HepG2 (cell line): ENCODE data around the gene ZNF440. TPM values are rescaled to one million over a fixed set of nuclear protein-coding genes. Genes with fewer than 3 reads are reported as not detected.
"Not testable (repeated sequence)": the region's sequence is repeated elsewhere in the genome, so short reads cannot be mapped to it uniquely, and the experiment has no call there.

Source experiments
- ATAC-seq: fragments of 200-7000 bp; cut with Tn5 transposase; 3 replicates; pipeline ENCODE4 v1.9.1; 2020; ENCODE audit warnings: mild to moderate bottlenecking, moderate library complexity
- BruUV-seq: library from RNA; stranded (reverse); fragments of 400-500 nt; replicated peaks from 2 replicates; lab custom pipeline; 2021; lab: Mats Ljungman, UMichigan
- CTCF ChIA-PET: fragments of 300-600 bp; formaldehyde crosslinking; extraction: SDS; loops from one replicate; lab custom pipeline; 2021; ENCODE audit warnings: low total read pairs, inconsistent platforms, low intra/inter-chr PET ratio; lab: Yijun Ruan, JAX
- POLR2A ChIA-PET: fragments of 350-600 bp; sonication (Branson Sonifier 250); formaldehyde crosslinking; loops from one replicate; lab custom pipeline; 2020; ENCODE audit warnings: antibody characterized with exemption, inconsistent platforms; lab: Yijun Ruan, JAX
- DNase-seq: peaks from one replicate; pipeline ENCODE4 v3.0.0-alpha.2; 2015; ENCODE audit warnings: low spot score
- FAIRE-seq: peaks from 3 replicates; lab custom pipeline; 2011; peaks lifted over from hg19 to GRCh38; lab: Jason Lieb, UNC
- H2AFZ ChIP-seq: one replicate; pipeline ENCODE4 v1.6.1; 2011; ENCODE audit warnings: low read length, inconsistent platforms
- H3K27ac ChIP-seq: fragments of 300-600 bp; 3 replicates; pipeline ENCODE4 v1.8.0; 2011; ENCODE audit warnings: mixed run types, mild to moderate bottlenecking, mixed read lengths, low read length, inconsistent platforms; ENCODE audit not compliant: insufficient read depth; ENCODE audit errors: extremely low read length
- H3K27me3 ChIP-seq, 2 experiments: fragments of 200-600 bp in 1 of 2; 2 replicates in 1 of 2; 3 replicates in 1 of 2; pipeline versions ENCODE4 v1.6.0 to v1.8.0; 2011; ENCODE audit warnings: low read length in 2 of 2, mild to moderate bottlenecking in 2 of 2, moderate library complexity in 2 of 2, inconsistent platforms in 1 of 2; ENCODE audit not compliant: insufficient read depth in 2 of 2, control insufficient read depth in 1 of 2
- H3K36me3 ChIP-seq, 2 experiments: fragments of 200-600 bp in 1 of 2; replicated peaks in 1 of 2; 2 replicates in 1 of 2; 3 replicates in 1 of 2; pipeline versions ENCODE4 v1.5.1 to v1.8.0; 2011; ENCODE audit warnings: low read length in 2 of 2, inconsistent platforms in 1 of 2; ENCODE audit not compliant: insufficient read depth in 2 of 2, control insufficient read depth in 1 of 2
- H3K4me1 ChIP-seq: 2 replicates; pipeline ENCODE4 v1.5.1; 2012; ENCODE audit warnings: low read length, inconsistent platforms; ENCODE audit not compliant: insufficient read depth
- H3K4me2 ChIP-seq: 2 replicates; pipeline ENCODE4 v1.6.0; 2011; ENCODE audit warnings: low read depth, low read length, inconsistent platforms
- H3K4me3 ChIP-seq, 3 experiments: fragments of 200-600 bp in 1 of 3; sonication (generic), shearing (Covaris generic) in 1 of 3; replicated peaks in 1 of 3; 2 replicates each; pipeline ENCODE4 v1.5.1; 2011 to 2016; ENCODE audit warnings: low read length in 3 of 3, inconsistent platforms in 2 of 3, low read depth in 2 of 3, mild to moderate bottlenecking in 2 of 3, control low read depth in 1 of 3, mixed read lengths in 1 of 3; ENCODE audit not compliant: insufficient read depth in 1 of 3
- H3K79me2 ChIP-seq: one replicate; pipeline ENCODE4 v1.6.1; 2011; ENCODE audit warnings: low read length, inconsistent platforms; ENCODE audit not compliant: insufficient read depth
- H3K9ac ChIP-seq: 2 replicates; pipeline ENCODE4 v1.6.0; 2011; ENCODE audit warnings: mild to moderate bottlenecking, low read depth, low read length, inconsistent platforms; ENCODE audit not compliant: insufficient read depth
- H3K9me3 ChIP-seq: 2 replicates; pipeline ENCODE4 v1.5.1; 2012; ENCODE audit warnings: mild to moderate bottlenecking, low read length
- H4K20me1 ChIP-seq: 2 replicates; pipeline ENCODE4 v1.6.0; 2011; ENCODE audit warnings: inconsistent platforms, mild to moderate bottlenecking, low read length, moderate library complexity; ENCODE audit not compliant: insufficient read depth
- ERF ChIP-seq: IDR thresholded peaks from 2 replicates; pipeline ENCODE4 v1.6.1; 2018; ENCODE audit warnings: missing biosample characterization, missing genetic modification reagents
- GATAD2A ChIP-seq: IDR thresholded peaks from 2 replicates; pipeline ENCODE4 v1.6.1; 2016
- KAT7 ChIP-seq: IDR thresholded peaks from 2 replicates; pipeline ENCODE4 v1.6.1; 2018; ENCODE audit warnings: borderline replicate concordance, missing compliant biosample characterization
- KDM2A ChIP-seq: sonication (generic); formaldehyde crosslinking; IDR thresholded peaks from 2 replicates; pipeline ENCODE4 v1.4.0; 2020; ENCODE audit warnings: low read depth, missing genetic modification reagents, borderline replicate concordance
- RAD21 ChIP-seq: fragments of 450-650 bp; formaldehyde crosslinking; IDR thresholded peaks from 2 replicates; pipeline ENCODE4 v1.5.0; 2020; ENCODE audit warnings: mild to moderate bottlenecking
- SALL1 ChIP-seq: sonication (generic); formaldehyde crosslinking; IDR thresholded peaks from 2 replicates; pipeline ENCODE4 v1.8.0; 2022; ENCODE audit warnings: mild to moderate bottlenecking, missing genetic modification reagents
- STAG1 ChIP-seq: sonication (generic); formaldehyde crosslinking; IDR thresholded peaks from 2 replicates; pipeline ENCODE4 v1.4.0; 2020; ENCODE audit warnings: missing genetic modification reagents
- ZBTB38 ChIP-seq: sonication (generic); formaldehyde crosslinking; IDR thresholded peaks from 2 replicates; pipeline ENCODE4 v1.5.1; 2020; ENCODE audit warnings: mild to moderate bottlenecking, missing genetic modification reagents
- WGBS: methylation state at CpG from one replicate; pipeline ENCODE4 v1.1.6; 2017; ENCODE audit warnings: low lambda C conversion rate; 5-methylcytosine and 5-hydroxymethylcytosine counted together
- in situ Hi-C: cut with HindIII; loops from 2 replicates; pipeline ENCODE4 v1.10.0; 2017; ENCODE audit warnings: low pct_unique_long_range_greater_than_20kb; ENCODE audit not compliant: extremely low pct_ligation_motif_present
- intact Hi-C: fragments of 100-400 bp; cut with micrococcal nuclease; formaldehyde crosslinking; loops from one replicate; pipeline ENCODE4 v1.10.0; 2022; ENCODE audit not compliant: unreplicated experiment
- polyA plus RNA-seq, 8 experiments: library from polyadenylated mRNA; depleted of rRNA in 3 of 8; stranded (reverse) in 7 of 8; unstranded in 1 of 8; fragments of >200 nt; fragmentation: Illumina TruSeq in 4 of 8; extraction: Trizol in 4 of 8; gene quantifications; 2 replicates each; pipeline versions ENCODE4 v1.2.1 to v1.2.3, GENCODE V29; 2011 to 2016; ENCODE audit warnings: low read depth in 4 of 8, missing spikeins in 1 of 8, mixed read lengths in 1 of 8; ENCODE audit not compliant: insufficient read depth in 1 of 8
- total RNA-seq, 5 experiments: library from RNA; depleted of rRNA; stranded (reverse); fragments of >200 nt; fragmentation: Illumina TruSeq; extraction: Trizol; gene quantifications; 2 replicates each; pipeline ENCODE4 v1.2.3, GENCODE V29; 2016; ENCODE audit warnings: low read depth in 1 of 5
- TF ChIP-seq, protein P1 (sequence below): sonication (generic); formaldehyde crosslinking; IDR thresholded peaks from 2 replicates; pipeline ENCODE4 v1.5.0; 2020; ENCODE audit warnings: mild to moderate bottlenecking, missing genetic modification reagents, moderate library complexity
- TF ChIP-seq, protein P2 (sequence below): sonication (generic); formaldehyde crosslinking; IDR thresholded peaks from 2 replicates; pipeline ENCODE4 v1.4.0; 2020; ENCODE audit warnings: missing genetic modification reagents
- TF ChIP-seq, protein P3 (sequence below): sonication (generic); formaldehyde crosslinking; IDR thresholded peaks from 2 replicates; pipeline ENCODE4 v1.5.1; 2020; ENCODE audit warnings: mild to moderate bottlenecking, missing genetic modification reagents, moderate library complexity
- TF ChIP-seq, protein P4 (sequence below): sonication (generic); formaldehyde crosslinking; IDR thresholded peaks from 2 replicates; pipeline ENCODE4 v1.8.0; 2022; ENCODE audit warnings: mild to moderate bottlenecking, missing genetic modification reagents; ENCODE audit not compliant: insufficient replicate concordance

Gene ZNF440
- total and polyA plus RNA-seq, 2 of the 13 experiments (the other 11 are each of a cell fraction or from before 2014, with no cell fraction given): 2.7 to 12.4 TPM

DNA sequence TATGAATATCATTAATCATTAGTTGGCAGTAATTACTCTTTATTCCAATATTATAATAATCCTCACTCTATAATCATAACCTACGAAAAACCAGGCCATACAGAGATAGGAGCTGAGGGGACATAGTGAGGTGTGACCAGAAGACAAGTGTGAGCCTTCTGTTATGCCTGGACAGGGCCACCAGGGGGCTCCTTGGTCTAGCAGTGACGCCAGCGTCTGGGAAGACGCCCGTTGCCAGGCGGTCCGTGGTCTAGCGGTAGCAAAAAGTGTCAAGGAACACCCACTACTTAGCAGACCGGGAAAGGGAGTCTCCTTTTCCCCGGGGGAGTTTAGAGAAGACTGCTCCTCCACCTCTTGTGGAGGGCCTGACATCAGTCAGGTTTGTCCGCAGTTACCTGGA, 42.6 kb upstream of the ZNF440 start:
- BruUV-seq, ATAC-seq: not testable (repeated sequence)
- TF ChIP-seq, protein P1, sequence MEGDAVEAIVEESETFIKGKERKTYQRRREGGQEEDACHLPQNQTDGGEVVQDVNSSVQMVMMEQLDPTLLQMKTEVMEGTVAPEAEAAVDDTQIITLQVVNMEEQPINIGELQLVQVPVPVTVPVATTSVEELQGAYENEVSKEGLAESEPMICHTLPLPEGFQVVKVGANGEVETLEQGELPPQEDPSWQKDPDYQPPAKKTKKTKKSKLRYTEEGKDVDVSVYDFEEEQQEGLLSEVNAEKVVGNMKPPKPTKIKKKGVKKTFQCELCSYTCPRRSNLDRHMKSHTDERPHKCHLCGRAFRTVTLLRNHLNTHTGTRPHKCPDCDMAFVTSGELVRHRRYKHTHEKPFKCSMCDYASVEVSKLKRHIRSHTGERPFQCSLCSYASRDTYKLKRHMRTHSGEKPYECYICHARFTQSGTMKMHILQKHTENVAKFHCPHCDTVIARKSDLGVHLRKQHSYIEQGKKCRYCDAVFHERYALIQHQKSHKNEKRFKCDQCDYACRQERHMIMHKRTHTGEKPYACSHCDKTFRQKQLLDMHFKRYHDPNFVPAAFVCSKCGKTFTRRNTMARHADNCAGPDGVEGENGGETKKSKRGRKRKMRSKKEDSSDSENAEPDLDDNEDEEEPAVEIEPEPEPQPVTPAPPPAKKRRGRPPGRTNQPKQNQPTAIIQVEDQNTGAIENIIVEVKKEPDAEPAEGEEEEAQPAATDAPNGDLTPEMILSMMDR (CRISPR knock-in tag): peak; percentile 74
- TF ChIP-seq STAG1 (CRISPR knock-in tag) (peak; percentile 53), ZBTB38 (CRISPR knock-in tag) (peak; percentile 83; the same call in 1 of the 2 replicates), GATAD2A (CRISPR knock-in tag) (peak; percentile 20; the same call in 1 of the 2 replicates), SALL1 (peak; percentile 31; the same call in 1 of the 2 replicates), KAT7 (peak; percentile 37; the same call in 1 of the 2 replicates), ERF (CRISPR knock-in tag) (peak; percentile 21; the same call in 1 of the 2 replicates), RAD21 (peak; percentile 28; the same call in 1 of the 2 replicates), KDM2A (CRISPR knock-in tag) (peak; percentile 25; the same call in 1 of the 2 replicates)
- TF ChIP-seq, protein P2, sequence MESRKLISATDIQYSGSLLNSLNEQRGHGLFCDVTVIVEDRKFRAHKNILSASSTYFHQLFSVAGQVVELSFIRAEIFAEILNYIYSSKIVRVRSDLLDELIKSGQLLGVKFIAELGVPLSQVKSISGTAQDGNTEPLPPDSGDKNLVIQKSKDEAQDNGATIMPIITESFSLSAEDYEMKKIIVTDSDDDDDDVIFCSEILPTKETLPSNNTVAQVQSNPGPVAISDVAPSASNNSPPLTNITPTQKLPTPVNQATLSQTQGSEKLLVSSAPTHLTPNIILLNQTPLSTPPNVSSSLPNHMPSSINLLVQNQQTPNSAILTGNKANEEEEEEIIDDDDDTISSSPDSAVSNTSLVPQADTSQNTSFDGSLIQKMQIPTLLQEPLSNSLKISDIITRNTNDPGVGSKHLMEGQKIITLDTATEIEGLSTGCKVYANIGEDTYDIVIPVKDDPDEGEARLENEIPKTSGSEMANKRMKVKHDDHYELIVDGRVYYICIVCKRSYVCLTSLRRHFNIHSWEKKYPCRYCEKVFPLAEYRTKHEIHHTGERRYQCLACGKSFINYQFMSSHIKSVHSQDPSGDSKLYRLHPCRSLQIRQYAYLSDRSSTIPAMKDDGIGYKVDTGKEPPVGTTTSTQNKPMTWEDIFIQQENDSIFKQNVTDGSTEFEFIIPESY (CRISPR knock-in tag): peak; percentile 98
- TF ChIP-seq, protein P3, sequence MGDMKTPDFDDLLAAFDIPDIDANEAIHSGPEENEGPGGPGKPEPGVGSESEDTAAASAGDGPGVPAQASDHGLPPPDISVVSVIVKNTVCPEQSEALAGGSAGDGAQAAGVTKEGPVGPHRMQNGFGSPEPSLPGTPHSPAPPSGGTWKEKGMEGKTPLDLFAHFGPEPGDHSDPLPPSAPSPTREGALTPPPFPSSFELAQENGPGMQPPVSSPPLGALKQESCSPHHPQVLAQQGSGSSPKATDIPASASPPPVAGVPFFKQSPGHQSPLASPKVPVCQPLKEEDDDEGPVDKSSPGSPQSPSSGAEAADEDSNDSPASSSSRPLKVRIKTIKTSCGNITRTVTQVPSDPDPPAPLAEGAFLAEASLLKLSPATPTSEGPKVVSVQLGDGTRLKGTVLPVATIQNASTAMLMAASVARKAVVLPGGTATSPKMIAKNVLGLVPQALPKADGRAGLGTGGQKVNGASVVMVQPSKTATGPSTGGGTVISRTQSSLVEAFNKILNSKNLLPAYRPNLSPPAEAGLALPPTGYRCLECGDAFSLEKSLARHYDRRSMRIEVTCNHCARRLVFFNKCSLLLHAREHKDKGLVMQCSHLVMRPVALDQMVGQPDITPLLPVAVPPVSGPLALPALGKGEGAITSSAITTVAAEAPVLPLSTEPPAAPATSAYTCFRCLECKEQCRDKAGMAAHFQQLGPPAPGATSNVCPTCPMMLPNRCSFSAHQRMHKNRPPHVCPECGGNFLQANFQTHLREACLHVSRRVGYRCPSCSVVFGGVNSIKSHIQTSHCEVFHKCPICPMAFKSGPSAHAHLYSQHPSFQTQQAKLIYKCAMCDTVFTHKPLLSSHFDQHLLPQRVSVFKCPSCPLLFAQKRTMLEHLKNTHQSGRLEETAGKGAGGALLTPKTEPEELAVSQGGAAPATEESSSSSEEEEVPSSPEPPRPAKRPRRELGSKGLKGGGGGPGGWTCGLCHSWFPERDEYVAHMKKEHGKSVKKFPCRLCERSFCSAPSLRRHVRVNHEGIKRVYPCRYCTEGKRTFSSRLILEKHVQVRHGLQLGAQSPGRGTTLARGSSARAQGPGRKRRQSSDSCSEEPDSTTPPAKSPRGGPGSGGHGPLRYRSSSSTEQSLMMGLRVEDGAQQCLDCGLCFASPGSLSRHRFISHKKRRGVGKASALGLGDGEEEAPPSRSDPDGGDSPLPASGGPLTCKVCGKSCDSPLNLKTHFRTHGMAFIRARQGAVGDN (CRISPR knock-in tag): peak; percentile 36; the same call in 1 of the 2 replicates
- TF ChIP-seq, protein P4, sequence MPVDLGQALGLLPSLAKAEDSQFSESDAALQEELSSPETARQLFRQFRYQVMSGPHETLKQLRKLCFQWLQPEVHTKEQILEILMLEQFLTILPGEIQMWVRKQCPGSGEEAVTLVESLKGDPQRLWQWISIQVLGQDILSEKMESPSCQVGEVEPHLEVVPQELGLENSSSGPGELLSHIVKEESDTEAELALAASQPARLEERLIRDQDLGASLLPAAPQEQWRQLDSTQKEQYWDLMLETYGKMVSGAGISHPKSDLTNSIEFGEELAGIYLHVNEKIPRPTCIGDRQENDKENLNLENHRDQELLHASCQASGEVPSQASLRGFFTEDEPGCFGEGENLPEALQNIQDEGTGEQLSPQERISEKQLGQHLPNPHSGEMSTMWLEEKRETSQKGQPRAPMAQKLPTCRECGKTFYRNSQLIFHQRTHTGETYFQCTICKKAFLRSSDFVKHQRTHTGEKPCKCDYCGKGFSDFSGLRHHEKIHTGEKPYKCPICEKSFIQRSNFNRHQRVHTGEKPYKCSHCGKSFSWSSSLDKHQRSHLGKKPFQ (CRISPR knock-in tag): peak; percentile 40

More for the DNA sequence above, 42.6 kb upstream of the ZNF440 start:
- Histone ChIP-seq H3K79me2 (peaks cover 58% of the 10 kb centered on the region), H3K4me1 (peaks cover 60% of the 10 kb centered on the region)
- H3K9ac ChIP-seq, intact Hi-C loops, in situ Hi-C loops, H3K27ac ChIP-seq, POLR2A ChIA-PET, H4K20me1 ChIP-seq, H3K27me3 ChIP-seq, H2AFZ ChIP-seq, H3K36me3 ChIP-seq, H3K4me3 ChIP-seq, H3K9me3 ChIP-seq, FAIRE-seq, H3K4me2 ChIP-seq: not testable (repeated sequence)
- CTCF ChIA-PET: interaction anchor here (1.3 kb wide), 1 partner anchor 41 kb away, joined by 6 read pairs; no protein-coding TSS in a partner anchor
- 59% methylated on average over 9 of the region's 11 CpGs for WGBS
- DNase-seq: peak; percentile 13
